HEK293T (cell line): ENCODE measurements around the gene PEAK1.

Experiments
- ARNT ChIP-seq: fragments of 450-650 bp; IDR thresholded peaks from 2 replicates; pipeline ENCODE4 v1.6.1; 2017; ENCODE audit warnings: mild to moderate bottlenecking
- FOXM1 ChIP-seq: fragments of 450-650 bp; IDR thresholded peaks from 2 replicates; pipeline ENCODE4 v1.6.1; 2017; ENCODE audit warnings: mild to moderate bottlenecking, borderline replicate concordance

GRCh38 chr15:77309392-77309791, 110.5 kb downstream of the PEAK1 start:
- no peak for TF ChIP-seq FOXM1
- TF ChIP-seq ARNT = no peak
